Gastrocnemius medialis (tissue), 4 donors: ENCODE data around the gene C4B. TPM values are rescaled to one million over a fixed set of nuclear protein-coding genes. Genes with fewer than 3 reads are reported as not detected.
"Not testable (repeated sequence)": the region's sequence is repeated elsewhere in the genome, so short reads cannot be mapped to it uniquely, and the experiment has no call there.

Experiments used
- ATAC-seq, 2 donors: fragments of 150-250 bp; one replicate each; pipeline ENCODE4 v1.9.1; 2016
- DNase-seq, 2 donors: peaks; one replicate each; pipeline ENCODE4 v3.0.0-alpha.2; 2019
- H3K27ac ChIP-seq, 4 donors: fragments of 200-600 bp; sonication (generic); 1 replicate in 1 of 4; 2 replicates in 3 of 4; pipeline ENCODE4 v1.5.1; 2016 to 2018; ENCODE audit warnings: mild to moderate bottlenecking in 2 of 4, moderate library complexity in 1 of 4
- H3K27me3 ChIP-seq, 3 donors: fragments of 200-600 bp; sonication (generic) in 2 of 3; 1 replicate in 1 of 3; 2 replicates in 2 of 3; pipeline versions ENCODE4 v1.5.1 to v1.6.0; 2016 to 2019; ENCODE audit warnings: mild to moderate bottlenecking in 1 of 3, moderate library complexity in 1 of 3
- H3K36me3 ChIP-seq, 2 donors: fragments of 200-600 bp; sonication (generic) in 1 of 2; one replicate each; pipeline ENCODE4 v1.5.1; 2017 to 2018
- H3K4me1 ChIP-seq, 2 donors: fragments of 200-600 bp; sonication (generic) in 1 of 2; one replicate each; pipeline ENCODE4 v1.5.1; 2016 to 2017; ENCODE audit warnings: mild to moderate bottlenecking in 2 of 2
- H3K4me3 ChIP-seq, 4 donors: fragments of 200-600 bp; sonication (generic) in 3 of 4; 1 replicate in 1 of 4; 2 replicates in 3 of 4; pipeline ENCODE4 v1.5.1; 2016 to 2019; ENCODE audit warnings: mild to moderate bottlenecking in 2 of 4
- H3K9me3 ChIP-seq, 3 donors: fragments of 200-600 bp; sonication (generic) in 2 of 3; 1 replicate in 1 of 3; 2 replicates in 2 of 3; pipeline ENCODE4 v1.5.1; 2016 to 2019
- CTCF ChIP-seq, 5 experiments: fragments of 450-650 bp in 3 of 5; fragments of 200-600 bp in 2 of 5; sonication (generic) in 2 of 5; IDR thresholded peaks in 4 of 5; conservative IDR thresholded peaks in 1 of 5; 1 replicate in 4 of 5; 2 replicates in 1 of 5; pipeline ENCODE4 v1.5.1; 2016 to 2019; ENCODE audit warnings: antibody characterized with exemption in 5 of 5, mild to moderate bottlenecking in 3 of 5, moderate library complexity in 3 of 5
- POLR2A ChIP-seq, 2 donors: fragments of 450-650 bp; IDR thresholded peaks; one replicate each; pipeline ENCODE4 v1.6.1; 2017; ENCODE audit warnings: antibody characterized with exemption in 2 of 2, mild to moderate bottlenecking in 2 of 2, moderate library complexity in 2 of 2
- in situ Hi-C, 4 donors: fragments of 200-750 bp; cut with MboI; loops; one replicate each; pipeline versions ENCODE4 v1.15.0 to v1.8.0; 2017; ENCODE audit warnings: low sequenced_read_pairs in 4 of 4
- intact Hi-C: fragments of 100-400 bp; cut with DNase I; formaldehyde crosslinking; loops from one replicate; pipeline ENCODE4 v1.15.1; 2023; ENCODE audit warnings: low total_unique reads
- total RNA-seq, 4 donors: library from RNA; depleted of rRNA; stranded (reverse); fragments of >200 nt; gene quantifications; one replicate each; pipeline versions ENCODE4 v1.1.0 to v1.2.3, GENCODE V29; 2016

The C4B gene
- total RNA-seq, 4 donors from 2014 or later: 2.6 to 8.6 (median 6.9) TPM

DNA sequence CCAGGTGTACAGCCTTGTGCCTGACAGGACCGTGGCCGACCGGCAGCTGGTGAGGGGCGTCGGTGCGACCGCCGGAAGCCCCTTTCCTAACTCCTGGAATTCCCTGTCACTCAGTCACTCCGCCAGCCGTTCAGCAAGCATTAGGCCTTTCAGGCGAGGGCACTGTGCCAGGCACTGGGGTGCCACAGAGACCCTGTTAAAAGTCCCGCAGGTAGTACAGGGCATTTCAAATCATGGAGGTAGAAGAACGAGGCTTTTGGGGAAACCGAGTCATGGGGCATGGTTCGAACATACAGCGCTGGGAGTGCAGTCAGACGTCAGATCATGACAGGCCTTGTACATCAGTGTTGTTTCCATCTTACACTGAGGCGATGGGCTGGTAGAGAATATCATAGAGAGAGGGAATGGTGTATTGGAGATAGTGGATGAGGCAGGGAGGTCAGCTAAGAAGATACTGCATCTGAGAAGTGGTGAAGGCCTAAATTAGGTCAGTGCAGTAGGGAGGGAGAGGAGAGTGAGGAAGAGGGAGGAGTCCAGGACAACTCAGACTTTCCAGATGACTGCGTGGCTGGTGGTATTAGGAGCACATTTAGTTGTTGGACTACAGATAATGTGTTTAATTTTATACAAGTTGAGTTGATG, 41.8 kb upstream of the C4B start:
- Histone ChIP-seq H3K27ac (peak overlapping the region; percentile 90 to 97 (median 92)), H3K4me3 (peak overlapping the region; percentile 74 to 91 (median 85)), H3K4me1 (peaks cover 23 to 29% of the 10 kb centered on the region in 2 donors), H3K27me3 (no peaks in the 10 kb centered on the region), H3K9me3 (no peaks in the 10 kb centered on the region), H3K36me3 (peaks cover 0 to 23% of the 10 kb centered on the region in 2 donors)
- intact Hi-C loops: loop anchor here (1.0 to 10.0 kb wide), 4 partner anchors 14 to 1908 kb away; partner anchors contain the start of genes AGPAT1, CLIC1, POLR1H and PPP1R11
- ATAC-seq: no peak
- in situ Hi-C loops: loop anchor here (10.0 to 25.0 kb wide), 7 partner anchors 78 to 989 kb away; partner anchors contain the start of genes AGER (in 1 of the 4), AGPAT1 (in 1 of the 4), APOM (in 1 of the 4) and ATF6B (in 1 of the 4)
- no peak for TF ChIP-seq CTCF (IDR thresholded peaks at IDR 0.05 in 4 of 5, conservative IDR thresholded peaks at IDR 0.05 in 1 of 5)
- TF ChIP-seq POLR2A (IDR thresholded peaks at IDR 0.05): no peak
- no peak for DNase-seq

- not testable (repeated sequence) for H3K4me3 ChIP-seq, H3K9me3 ChIP-seq, H3K27me3 ChIP-seq, DNase-seq, H3K27ac ChIP-seq, ATAC-seq
- Histone ChIP-seq H3K36me3 (peaks cover 0 to 19% of the 10 kb centered on the region in 2 donors), H3K4me1 (peaks cover 16 to 20% of the 10 kb centered on the region in 2 donors)
- intact Hi-C loops (loop anchor here (10.0 kb wide), 3 partner anchors 199 to 1911 kb away; partner anchors contain the start of genes AGPAT1, CLIC1, POLR1H and PPP1R11), in situ Hi-C loops (loop anchor here in 1 of 4 donors (10.0 kb wide), 1 partner anchor 81 kb away; the partner anchor contains the start of gene EHMT2)
Measured at GRCh38 chr6:31976065-31976464, 38.5 kb upstream of the C4B start.

DNA sequence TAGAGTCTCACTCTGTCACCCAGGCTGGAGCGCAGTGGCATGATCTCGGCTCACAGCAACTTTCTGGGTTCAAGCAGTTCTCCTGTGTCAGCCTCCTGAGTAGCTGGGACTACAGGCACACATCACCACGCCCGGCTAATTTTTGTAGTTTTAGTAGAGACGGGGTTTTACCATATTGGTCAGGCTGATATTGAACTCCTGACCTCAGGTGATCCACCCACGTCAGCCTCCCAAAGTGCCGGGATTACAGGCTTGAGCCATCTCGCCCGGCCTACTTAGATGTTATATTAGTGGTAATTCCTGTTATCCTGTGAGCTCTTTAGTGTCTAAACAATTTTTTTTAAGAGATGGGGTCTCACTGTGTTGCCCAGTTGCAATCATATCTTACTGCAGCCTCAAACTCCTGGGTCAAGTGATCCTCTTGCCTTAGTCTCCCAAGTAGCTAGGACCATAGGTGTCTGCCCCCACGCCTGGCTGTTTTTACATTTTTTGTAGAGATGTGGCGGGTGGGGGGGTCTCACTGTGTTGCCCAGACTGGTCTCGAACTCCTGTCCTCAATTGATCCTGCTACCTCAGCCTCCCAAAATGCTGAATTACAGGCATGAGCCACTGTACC, 36.7 kb upstream of the C4B start:
- ATAC-seq (no peak), DNase-seq (no peak)
- in situ Hi-C loops (loop anchor here in 1 of 4 donors (10.0 kb wide), 1 partner anchor 83 kb away; the partner anchor contains the start of gene EHMT2), intact Hi-C loops (loop anchor here (10.0 kb wide), 3 partner anchors 197 to 1913 kb away; partner anchors contain the start of genes AGPAT1, CLIC1, POLR1H and PPP1R11)
- no peaks in the 10 kb centered on the region for H3K27me3 ChIP-seq
- H3K27ac ChIP-seq: no peak overlapping the region
- peaks cover 7 to 10% of the 10 kb centered on the region in 2 donors for H3K4me1 ChIP-seq
- H3K4me3 ChIP-seq: no peak overlapping the region
- H3K36me3 ChIP-seq: peaks cover 0 to 19% of the 10 kb centered on the region in 2 donors
- no peaks in the 10 kb centered on the region for H3K9me3 ChIP-seq
- TF ChIP-seq CTCF (IDR thresholded peaks at IDR 0.05 in 4 of 5, conservative IDR thresholded peaks at IDR 0.05 in 1 of 5) (no peak), POLR2A (IDR thresholded peaks at IDR 0.05) (no peak)

- Histone ChIP-seq H3K36me3 (peaks cover 0 to 19% of the 10 kb centered on the region in 2 donors), H3K4me3 (no peak overlapping the region), H3K27me3 (no peaks in the 10 kb centered on the region), H3K9me3 (no peaks in the 10 kb centered on the region), H3K4me1 (peaks cover 0 to under 1% of the 10 kb centered on the region in 2 donors), H3K27ac (no peak overlapping the region)
- intact Hi-C loops (loop anchor here (10.0 kb wide), 3 partner anchors 196 to 1914 kb away; partner anchors contain the start of genes AGPAT1, CLIC1, POLR1H and PPP1R11), in situ Hi-C loops (loop anchor here in 1 of 4 donors (10.0 kb wide), 1 partner anchor 84 kb away; the partner anchor contains the start of gene EHMT2)
- DNase-seq (no peak), ATAC-seq (no peak)
- no peak for TF ChIP-seq CTCF (IDR thresholded peaks at IDR 0.05 in 4 of 5, conservative IDR thresholded peaks at IDR 0.05 in 1 of 5)
- no peak for TF ChIP-seq POLR2A (IDR thresholded peaks at IDR 0.05)
Measured at GRCh38 chr6:31978831-31979230, 35.8 kb upstream of the C4B start.
